ENCODE data around the gene GPM6B.

- TF ChIP-seq TAF1 (IDR thresholded peaks at IDR 0.05; ENCODE audit: low read depth, low read length) (no peak), POLR2A (IDR thresholded peaks at IDR 0.05; ENCODE audit: low read depth, low read length) (no peak), POLR2AphosphoS5 (IDR thresholded peaks at IDR 0.05; ENCODE audit: low read depth, low read length) (no peak), SPI1 (IDR thresholded peaks at IDR 0.05; ENCODE audit: low read depth, low read length) (no peak), POU2F2 (IDR thresholded peaks at IDR 0.05; ENCODE audit: low read depth, low read length) (no peak)
Observed at GRCh38 chrX:13836575-13836974, 19.7 kb upstream of the GPM6B start.
